ENCODE data around the gene PPM1G.
A peak's percentile ranks its signal among the peaks of the same experiment; 100 is the strongest.

Gene PPM1G

DNA sequence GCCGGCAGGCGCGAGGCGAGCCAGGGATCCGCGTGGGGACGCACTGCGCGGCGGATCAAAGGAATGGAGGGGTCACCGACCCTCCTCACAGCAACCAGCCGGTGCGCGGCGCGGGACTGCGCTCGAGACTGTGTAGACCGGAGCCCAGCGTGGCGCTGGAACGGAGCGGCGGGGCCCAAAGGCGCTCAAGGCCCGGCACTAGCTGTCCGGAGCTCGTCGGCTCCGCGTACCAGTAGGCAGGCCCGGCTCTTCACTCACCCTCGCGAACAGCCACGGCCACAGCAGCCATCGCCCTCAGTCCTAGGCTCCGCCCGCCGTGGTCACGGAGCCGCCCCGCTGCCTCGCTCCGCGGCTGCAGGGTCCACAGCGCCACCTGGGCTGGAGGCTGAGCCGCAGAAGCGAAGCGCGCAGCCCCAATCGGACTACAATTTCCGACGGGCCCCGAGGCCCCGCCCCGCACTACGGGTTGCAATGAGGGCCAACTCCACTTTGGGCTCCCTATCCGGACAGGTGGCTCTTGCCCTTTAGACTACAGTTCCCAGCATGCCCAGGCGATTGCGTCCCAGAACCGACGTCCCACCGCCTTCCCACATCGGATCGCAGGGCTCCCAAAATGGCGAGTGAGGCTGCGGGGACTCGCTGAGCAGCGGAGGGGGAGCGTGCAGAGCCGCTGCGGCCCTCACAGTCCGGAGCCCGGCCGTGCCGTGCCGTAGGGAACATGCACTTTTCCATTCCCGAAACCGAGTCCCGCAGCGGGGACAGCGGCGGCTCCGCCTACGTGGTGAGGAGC is 39.2 kb downstream of the PPM1G start, which contains the start of the genes EIF2B4 and SNX17:
EIF2B4 (minus strand) TSS at position 313 of the 790 bp plus-strand sequence; CDS start at position 289, 24 bp downstream.
SNX17 (plus strand) TSS at position 591 of the 790 bp plus-strand sequence; CDS start at position 719, 128 bp downstream.
- TF ChIP-seq, protein P1, sequence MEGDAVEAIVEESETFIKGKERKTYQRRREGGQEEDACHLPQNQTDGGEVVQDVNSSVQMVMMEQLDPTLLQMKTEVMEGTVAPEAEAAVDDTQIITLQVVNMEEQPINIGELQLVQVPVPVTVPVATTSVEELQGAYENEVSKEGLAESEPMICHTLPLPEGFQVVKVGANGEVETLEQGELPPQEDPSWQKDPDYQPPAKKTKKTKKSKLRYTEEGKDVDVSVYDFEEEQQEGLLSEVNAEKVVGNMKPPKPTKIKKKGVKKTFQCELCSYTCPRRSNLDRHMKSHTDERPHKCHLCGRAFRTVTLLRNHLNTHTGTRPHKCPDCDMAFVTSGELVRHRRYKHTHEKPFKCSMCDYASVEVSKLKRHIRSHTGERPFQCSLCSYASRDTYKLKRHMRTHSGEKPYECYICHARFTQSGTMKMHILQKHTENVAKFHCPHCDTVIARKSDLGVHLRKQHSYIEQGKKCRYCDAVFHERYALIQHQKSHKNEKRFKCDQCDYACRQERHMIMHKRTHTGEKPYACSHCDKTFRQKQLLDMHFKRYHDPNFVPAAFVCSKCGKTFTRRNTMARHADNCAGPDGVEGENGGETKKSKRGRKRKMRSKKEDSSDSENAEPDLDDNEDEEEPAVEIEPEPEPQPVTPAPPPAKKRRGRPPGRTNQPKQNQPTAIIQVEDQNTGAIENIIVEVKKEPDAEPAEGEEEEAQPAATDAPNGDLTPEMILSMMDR (IDR thresholded peaks at IDR 0.05), result peak; percentile 79

DNA sequence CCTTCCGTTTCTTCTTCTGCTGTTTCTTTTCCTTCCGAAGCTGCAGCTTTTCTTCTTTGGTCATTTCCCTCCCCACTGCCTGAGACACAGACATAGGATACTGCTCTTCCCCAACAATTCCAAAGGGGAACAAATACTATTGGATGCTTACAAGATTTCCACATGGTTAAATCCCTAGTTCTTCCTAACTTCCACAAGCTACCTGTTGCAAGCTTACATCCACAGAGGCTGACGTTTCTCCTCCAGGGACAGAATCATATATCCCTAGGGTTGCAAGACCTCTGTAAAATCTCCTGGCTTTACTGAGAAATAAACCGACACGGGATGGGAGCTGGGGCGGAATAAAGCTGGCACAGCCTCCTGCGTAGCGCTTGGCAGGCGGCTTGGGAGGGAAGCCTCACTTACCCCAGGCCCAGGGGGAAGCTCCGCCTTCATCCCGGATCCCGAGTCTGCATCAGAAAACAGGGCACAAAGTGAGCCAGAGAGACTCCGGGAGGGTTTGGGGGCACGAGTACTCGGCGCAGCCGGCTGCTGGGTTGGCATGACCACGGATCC is 39.8 kb downstream of the PPM1G start:
- TF ChIP-seq, protein P1 (IDR thresholded peaks at IDR 0.05), result no peak

DNA sequence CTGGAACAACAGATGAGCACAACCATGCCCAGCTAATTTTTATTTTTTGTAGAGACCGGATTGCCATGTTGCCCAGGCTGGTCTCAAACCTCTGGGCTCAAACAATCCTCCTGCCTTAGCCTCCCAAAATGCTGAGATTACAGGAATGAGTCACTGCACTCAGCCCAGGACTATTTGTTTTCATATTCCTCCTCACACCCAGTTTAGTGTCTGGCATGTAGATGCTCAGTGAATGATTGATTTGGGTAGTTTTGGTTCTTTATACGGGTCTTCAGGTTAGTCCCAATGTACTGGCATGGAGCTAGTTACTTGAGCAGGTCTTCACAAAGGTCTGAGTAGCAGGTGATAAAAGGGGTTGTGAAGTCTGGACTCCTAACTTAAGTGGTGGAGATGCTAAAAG is 45.5 kb downstream of the PPM1G start:
- TF ChIP-seq, protein P1 (IDR thresholded peaks at IDR 0.05), result no peak

GRCh38 chr2:27362678-27363420 is 46.5 kb downstream of the PPM1G start:
- TF ChIP-seq, protein P1 (IDR thresholded peaks at IDR 0.05), result no peak

GRCh38 chr2:27356382-27357181 is 52.8 kb downstream of the PPM1G start, which contains the start of gene GTF3C2:
Gene GTF3C2, minus strand, starts transcription at chr2:27356764. Its CDS starts 13,210 bp downstream, at chr2:27343554.
- TF ChIP-seq, protein P1 (IDR thresholded peaks at IDR 0.05), result no peak

DNA sequence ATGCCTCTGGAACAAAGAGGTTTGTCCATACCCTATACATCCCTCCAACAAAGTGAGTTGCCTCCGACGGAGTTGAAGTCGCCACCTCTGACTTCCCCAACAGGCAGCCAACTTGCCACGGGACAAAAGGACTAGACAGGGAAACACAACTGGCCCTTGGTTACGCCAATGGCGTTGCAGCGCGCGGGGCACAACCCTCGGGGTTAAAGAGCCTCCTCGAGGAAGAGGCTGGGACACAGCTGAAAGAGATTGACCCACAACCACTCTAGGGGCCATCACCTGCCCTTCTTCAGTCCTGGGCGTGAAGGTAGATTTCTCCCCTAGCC is 53.4 kb downstream of the PPM1G start:
- TF ChIP-seq, protein P1 (IDR thresholded peaks at IDR 0.05), result no peak

DNA sequence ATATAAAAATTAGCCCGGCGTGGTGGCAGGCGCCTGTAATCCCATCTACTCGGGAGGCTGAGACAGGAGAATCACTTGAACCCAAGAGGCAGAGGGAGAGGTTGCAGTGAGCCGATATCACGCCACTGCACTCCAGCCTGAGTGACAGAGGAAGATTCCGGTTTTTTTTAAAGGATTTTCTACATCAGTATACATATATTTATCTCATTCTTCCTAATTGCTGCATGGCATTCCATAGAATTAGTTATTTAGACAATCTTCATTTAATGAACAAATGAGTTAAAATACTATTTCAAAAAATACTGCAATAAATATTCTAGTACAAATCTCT is 54.8 kb downstream of the PPM1G start:
- TF ChIP-seq, protein P1 (IDR thresholded peaks at IDR 0.05), result no peak
